GM12878 (cell line): Measurements from ENCODE around the gene DMBX1. TPM values are rescaled to one million over a fixed set of nuclear protein-coding genes. Genes with fewer than 3 reads are reported as not detected.

Experiments used
- ATAC-seq: fragments of 200-7000 bp; cut with Tn5 transposase; 3 replicates; pipeline ENCODE4 v1.9.1; 2020; ENCODE audit warnings: mild to moderate bottlenecking, moderate library complexity
- BruUV-seq: library from RNA; stranded (reverse); fragments of 400-500 nt; replicated peaks from 2 replicates; lab custom pipeline; 2021; lab: Mats Ljungman, UMichigan
- CTCF ChIA-PET: fragments of 300-600 bp; sonication (Branson Sonifier 250); formaldehyde crosslinking; extraction: SDS; loops from one replicate; lab custom pipeline; 2021; ENCODE audit warnings: inconsistent platforms; lab: Yijun Ruan, JAX
- POLR2A ChIA-PET: fragments of 350-600 bp; formaldehyde crosslinking; extraction: SDS; loops from one replicate; lab custom pipeline; 2021; ENCODE audit warnings: inconsistent platforms; lab: Charles Lee
- RAD21 ChIA-PET: fragments of 300-600 bp; sonication (Branson Sonifier 250); formaldehyde crosslinking; loops from one replicate; lab custom pipeline; 2023; ENCODE audit warnings: antibody characterized with exemption; ENCODE audit not compliant: unreplicated experiment; lab: Charles Lee
- SMC1A ChIA-PET: fragments of 300-600 bp; sonication (Branson Sonifier 250); formaldehyde crosslinking; loops from one replicate; lab custom pipeline; 2023; ENCODE audit not compliant: unreplicated experiment, uncharacterized antibody; lab: Charles Lee
- DNase-seq: peaks from one replicate; pipeline ENCODE4 v3.0.0-alpha.2; 2011; ENCODE audit warnings: low read depth, low spot score
- FAIRE-seq: peaks from 3 replicates; lab custom pipeline; 2011; peaks lifted over from hg19 to GRCh38; lab: Jason Lieb, UNC
- H2AFZ ChIP-seq: 2 replicates; pipeline ENCODE4 v1.6.0; 2011; ENCODE audit warnings: low read depth, low read length, control low read depth; ENCODE audit not compliant: control insufficient read depth
- H3K27ac ChIP-seq: 2 replicates; pipeline ENCODE4 v1.5.1; 2011; ENCODE audit warnings: control low read depth; ENCODE audit not compliant: control insufficient read depth, insufficient read depth
- H3K27me3 ChIP-seq, 2 experiments: replicated peaks in 1 of 2; 2 replicates each; pipeline versions ENCODE4 v1.6.0 to v1.6.1; 2011; ENCODE audit warnings: low read length in 1 of 2; ENCODE audit not compliant: control insufficient read depth in 2 of 2, insufficient read depth in 2 of 2
- H3K36me3 ChIP-seq, 2 experiments: 2 replicates each; pipeline ENCODE4 v1.5.1; 2011; ENCODE audit warnings: low read length in 1 of 2; ENCODE audit not compliant: control insufficient read depth in 2 of 2, insufficient read depth in 2 of 2
- H3K4me1 ChIP-seq: 2 replicates; pipeline ENCODE4 v1.6.1; 2011; ENCODE audit warnings: mild to moderate bottlenecking, low read length, moderate library complexity, mixed read lengths; ENCODE audit not compliant: control insufficient read depth, insufficient read depth
- H3K4me2 ChIP-seq: 2 replicates; pipeline ENCODE4 v1.6.0; 2011; ENCODE audit warnings: control low read depth; ENCODE audit not compliant: control insufficient read depth, insufficient read depth
- H3K4me3 ChIP-seq: fragments of 200-600 bp; sonication (generic); 2 replicates; pipeline ENCODE4 v1.5.1; 2016
- H3K79me2 ChIP-seq: 2 replicates; pipeline ENCODE4 v1.6.0; 2011; ENCODE audit warnings: low read length; ENCODE audit not compliant: control insufficient read depth, insufficient read depth
- H3K9ac ChIP-seq: 2 replicates; pipeline ENCODE4 v1.8.0; 2011; ENCODE audit warnings: low read length, control low read depth, mixed read lengths; ENCODE audit not compliant: control insufficient read depth, insufficient read depth
- H3K9me3 ChIP-seq: replicated peaks from 3 replicates; pipeline ENCODE4 v1.5.1; 2011; ENCODE audit warnings: mild to moderate bottlenecking, low read length; ENCODE audit not compliant: control insufficient read depth, insufficient read depth
- H4K20me1 ChIP-seq: 2 replicates; pipeline ENCODE4 v1.6.0; 2011; ENCODE audit not compliant: control insufficient read depth, insufficient read depth
- ASH2L ChIP-seq: fragments of 300-600, 200-600 bp; sonication (generic); IDR thresholded peaks from 2 replicates; pipeline ENCODE4 v1.6.1; 2017; ENCODE audit warnings: low read depth, mild to moderate bottlenecking, borderline replicate concordance
- CBX3 ChIP-seq: fragments of 200-600 bp; sonication (generic); IDR thresholded peaks from 2 replicates; pipeline ENCODE4 v1.6.1; 2016; ENCODE audit warnings: low read depth, borderline replicate concordance
- CUX1 ChIP-seq: IDR thresholded peaks from 2 replicates; pipeline ENCODE4 v1.6.1; 2012; ENCODE audit warnings: improper control_type of control experiment, low read depth, low read length; ENCODE audit not compliant: insufficient replicate concordance
- ELK1 ChIP-seq: IDR thresholded peaks from 2 replicates; pipeline ENCODE4 v1.6.1; 2012; ENCODE audit warnings: low read depth, low read length, improper control_type of control experiment
- GATAD2B ChIP-seq: fragments of 450-650 bp; conservative IDR thresholded peaks from 2 replicates; pipeline ENCODE4 v1.6.1; 2017; ENCODE audit warnings: low read depth, mild to moderate bottlenecking, moderate library complexity
- IKZF2 ChIP-seq, 2 experiments: fragments of 450-650 bp; IDR thresholded peaks; 2 replicates each; pipeline ENCODE4 v1.6.1; 2017; ENCODE audit warnings: mild to moderate bottlenecking in 2 of 2, moderate library complexity in 2 of 2
- IRF4 ChIP-seq: IDR thresholded peaks from 2 replicates; pipeline ENCODE4 v1.6.1; 2011; ENCODE audit warnings: low read depth, low read length
- IRF5 ChIP-seq: fragments of 450-650 bp; IDR thresholded peaks from 2 replicates; pipeline ENCODE4 v1.6.1; 2017; ENCODE audit warnings: borderline replicate concordance
- MYB ChIP-seq: fragments of 150-350 bp; IDR thresholded peaks from 2 replicates; pipeline ENCODE4 v1.6.1; 2014; ENCODE audit warnings: mild to moderate bottlenecking, low read depth, low read length, borderline replicate concordance
- NFYB ChIP-seq: IDR thresholded peaks from 2 replicates; pipeline ENCODE4 v1.6.1; 2011; ENCODE audit warnings: low read depth, mild to moderate bottlenecking, low read length, improper control_type of control experiment, moderate library complexity; ENCODE audit not compliant: insufficient read depth
- NR2C2 ChIP-seq: IDR thresholded peaks from 2 replicates; pipeline ENCODE4 v1.6.1; 2011; ENCODE audit warnings: borderline replicate concordance, low read depth; ENCODE audit not compliant: control insufficient read depth, insufficient read length
- PBX3 ChIP-seq: IDR thresholded peaks from 2 replicates; pipeline ENCODE4 v1.6.1; 2011; ENCODE audit warnings: mild to moderate bottlenecking, low read depth, low read length, moderate library complexity; ENCODE audit not compliant: insufficient replicate concordance
- RBBP5 ChIP-seq: fragments of 200-600 bp; sonication (generic); conservative IDR thresholded peaks from 2 replicates; pipeline ENCODE4 v1.6.1; 2016
- SP1 ChIP-seq: IDR thresholded peaks from one replicate; pipeline ENCODE4 v1.6.1; 2011; ENCODE audit warnings: low read depth, low read length
- TBL1XR1 ChIP-seq: IDR thresholded peaks from 2 replicates; pipeline ENCODE4 v1.6.1; 2012; ENCODE audit warnings: low read depth, low read length, improper control_type of control experiment
- WGBS: methylation state at CpG from one replicate; pipeline ENCODE4 v1.1.6; 2016; ENCODE audit warnings: low lambda C conversion rate; ENCODE audit not compliant: insufficient replicate concordance, insufficient coverage; ENCODE audit errors: missing lambda C conversion rate; 5-methylcytosine and 5-hydroxymethylcytosine counted together
- in situ Hi-C: fragments of 300-500 bp; cut with MboI; formaldehyde crosslinking; loops from 9 replicates; pipeline ENCODE4 v1.14.3; 2018; ENCODE audit warnings: mixed read lengths
- intact Hi-C: fragments of 100-400 bp; cut with micrococcal nuclease; formaldehyde crosslinking; loops from one replicate; pipeline ENCODE4 v1.14.2; 2022; ENCODE audit not compliant: unreplicated experiment
- polyA plus RNA-seq, 11 experiments: library from polyadenylated mRNA; depleted of rRNA in 4 of 11; unstranded in 6 of 11; stranded (reverse) in 5 of 11; fragments of >200 nt; fragmentation: Nextera tagmentation in 4 of 11; fragmentation: Illumina TruSeq in 1 of 11; extraction: Ambion mirVana in 4 of 11; extraction: Trizol in 1 of 11; gene quantifications; 1 replicate in 1 of 11; 2 replicates in 10 of 11; pipeline versions ENCODE4 v1.2.1 to v1.2.3, GENCODE V29; 2011 to 2016; ENCODE audit warnings: inconsistent platforms in 2 of 11, missing spikeins in 2 of 11, low read depth in 1 of 11
- total RNA-seq, 4 experiments: library from RNA; depleted of rRNA in 3 of 4; stranded (reverse); fragments of >200 nt in 3 of 4; fragmentation: Illumina TruSeq in 1 of 4; extraction: Trizol in 1 of 4; gene quantifications; 2 replicates each; pipeline versions ENCODE4 v1.2.1 to v1.2.3, GENCODE V29; 2013 to 2021

DMBX1 gene
- total and polyA plus RNA-seq, 10 of the 15 experiments (the other 5 are each of a cell fraction or from before 2014, with no cell fraction given), result 0.03 TPM; not detected in 9

GRCh38 chr1:46513536-46513935 is 23.9 kb downstream of the DMBX1 start (continued):
- no peak for TF ChIP-seq CUX1
- no peak for TF ChIP-seq MYB
- no peak for TF ChIP-seq PBX3
- no peak for TF ChIP-seq TBL1XR1
- TF ChIP-seq, all 136 proteins: peak for 0

GRCh38 chr1:46515576-46515975 is 25.9 kb downstream of the DMBX1 start:
- Histone ChIP-seq H2AFZ (no peak overlapping the region), H3K79me2 (no peaks in the 10 kb centered on the region), H3K4me2 (no peak overlapping the region), H3K27me3 (no peaks in the 10 kb centered on the region; a peak in 1 of 4 replicates), H3K9ac (no peak overlapping the region), H4K20me1 (no peaks in the 10 kb centered on the region), H3K4me3 (no peak overlapping the region), H3K27ac (no peak overlapping the region), H3K4me1 (no peaks in the 10 kb centered on the region), H3K9me3 (no peaks in the 10 kb centered on the region), H3K36me3 (no peaks in the 10 kb centered on the region)
- BruUV-seq, result no TSS peak
- SMC1A ChIA-PET, result interaction anchor here (1.0 kb wide), 1 partner anchor 12 kb away, joined by 3 read pairs; no protein-coding TSS in a partner anchor
- WGBS, result 54% methylated on average over 6 of the region's 6 CpGs
- FAIRE-seq (no peak), DNase-seq (no peak), ATAC-seq (no peak)
- RAD21 ChIA-PET, result interaction anchor here (0.6 kb wide), 1 partner anchor 27 kb away, joined by 5 read pairs; no protein-coding TSS in a partner anchor
- CTCF ChIA-PET, result no interaction called here
- intact Hi-C loops (no loop called here), in situ Hi-C loops (no loop called here)
- POLR2A ChIA-PET, result no interaction called here
- TF ChIP-seq CBX3, result no peak
- no peak for TF ChIP-seq NR2C2
- no peak for TF ChIP-seq IRF5
- no peak for TF ChIP-seq IRF4
- TF ChIP-seq IKZF2 (IDR thresholded peaks at IDR 0.05), result no peak
- TF ChIP-seq GATAD2B, result no peak
- no peak for TF ChIP-seq RBBP5
- TF ChIP-seq NFYB, result no peak
- TF ChIP-seq SP1, result no peak
- no peak for TF ChIP-seq ASH2L
- TF ChIP-seq ELK1, result no peak
